HG03066 (cell line): ENCODE measurements around the gene ANXA9.

Source experiments
- ATAC-seq: cut with Tn5 transposase; IDR thresholded peaks from one replicate; pipeline ENCODE4 v1.9.1; 2021; ENCODE audit warnings: low read depth; ENCODE audit not compliant: unreplicated experiment

Gene ANXA9

DNA sequence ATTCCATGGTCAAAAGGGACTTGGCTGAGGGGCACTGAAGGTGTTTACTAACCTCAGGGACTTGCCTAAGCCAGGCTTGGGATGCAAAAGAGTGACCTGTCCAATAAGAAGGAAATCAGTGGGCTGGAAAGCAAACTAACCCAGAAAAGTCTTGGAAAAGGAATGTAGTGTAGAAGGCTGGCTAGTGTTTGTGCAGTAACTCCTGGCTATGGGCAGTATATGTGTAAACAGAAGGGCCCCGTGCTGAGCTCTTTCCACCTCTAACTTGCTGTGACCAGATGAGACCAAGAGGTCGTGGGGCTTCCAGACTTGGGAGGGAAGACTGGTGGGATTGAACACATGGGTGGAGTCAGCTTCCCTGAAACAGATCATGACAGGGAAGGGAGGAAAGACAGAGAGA, 20.5 kb downstream of the ANXA9 start:
- ATAC-seq, result no peak

DNA sequence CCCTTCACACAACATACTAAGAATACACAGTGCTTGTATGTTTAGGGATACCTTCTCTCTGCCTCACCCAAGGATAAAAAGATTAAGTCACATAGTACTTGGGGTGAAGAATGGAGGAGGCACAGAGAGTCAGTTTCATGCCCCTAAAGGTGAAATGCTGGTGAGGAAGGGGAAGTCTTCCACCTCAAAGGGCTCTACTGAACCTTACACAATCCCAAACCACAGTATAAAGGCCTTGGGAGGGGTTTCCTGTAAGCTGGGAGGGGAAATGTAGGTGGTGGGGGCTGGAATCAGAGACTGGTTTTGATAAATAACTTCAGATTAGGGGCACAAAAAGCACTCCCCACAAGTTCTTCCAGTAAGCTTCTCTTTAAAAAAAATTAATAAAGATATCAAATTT, 21.1 kb downstream of the ANXA9 start:
- ATAC-seq, result no peak

DNA sequence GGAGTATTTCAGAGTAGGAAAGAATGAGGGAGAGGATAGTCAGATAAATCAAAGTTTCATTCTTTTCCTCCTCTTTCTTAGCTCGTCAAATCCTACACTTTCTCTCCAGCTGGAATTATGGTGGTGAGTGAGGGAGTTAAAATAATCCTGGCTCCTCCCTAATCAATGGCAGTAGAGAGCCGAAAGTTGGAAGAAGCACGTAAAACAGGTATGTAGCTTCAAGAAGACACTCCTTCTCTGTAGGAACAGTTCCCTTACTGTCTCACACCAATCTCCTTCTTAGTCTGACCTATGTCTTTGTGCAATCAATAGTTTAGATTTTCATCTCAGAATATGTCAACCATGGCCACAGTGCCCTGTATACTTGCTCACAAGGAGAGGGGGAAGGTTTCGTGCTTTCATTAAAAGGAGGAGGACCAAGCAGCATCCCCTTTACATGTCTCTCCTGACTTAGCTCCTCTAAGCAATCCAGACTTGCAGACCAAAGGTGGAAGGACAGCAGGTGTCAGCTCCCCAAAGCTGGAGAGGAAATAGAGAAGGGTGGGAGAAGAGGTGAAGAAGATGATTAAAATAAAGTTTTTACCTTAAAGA, 23.7 kb downstream of the ANXA9 start:
- ATAC-seq, result no peak

GRCh38 chr1:151006327-151007052, 24.4 kb downstream of the ANXA9 start, which contains the start of gene MINDY1:
Gene MINDY1 (minus strand): TSS chr1:151006902. CDS start chr1:151002617, 4,285 bp downstream.
- ATAC-seq, result peak; percentile 46

DNA sequence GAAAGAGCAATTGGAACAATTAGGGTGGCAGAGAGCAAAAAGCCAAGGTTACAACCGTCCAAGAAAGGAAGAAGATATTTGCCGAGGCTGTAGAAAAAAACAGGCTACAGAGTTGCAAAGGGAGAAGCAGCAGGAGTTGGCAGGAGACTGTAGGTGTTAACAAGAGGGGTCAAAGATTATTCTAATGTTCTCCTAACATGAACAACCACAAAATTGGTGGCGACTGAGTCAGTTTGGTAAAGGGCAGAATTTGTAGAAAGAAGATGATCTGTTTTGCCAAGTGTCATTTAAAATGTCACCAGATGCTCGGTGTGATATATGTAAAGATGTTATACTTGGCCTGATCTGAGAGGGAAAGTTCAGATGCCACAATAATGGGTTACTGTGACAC, 25.8 kb downstream of the ANXA9 start:
- ATAC-seq, result no peak

DNA sequence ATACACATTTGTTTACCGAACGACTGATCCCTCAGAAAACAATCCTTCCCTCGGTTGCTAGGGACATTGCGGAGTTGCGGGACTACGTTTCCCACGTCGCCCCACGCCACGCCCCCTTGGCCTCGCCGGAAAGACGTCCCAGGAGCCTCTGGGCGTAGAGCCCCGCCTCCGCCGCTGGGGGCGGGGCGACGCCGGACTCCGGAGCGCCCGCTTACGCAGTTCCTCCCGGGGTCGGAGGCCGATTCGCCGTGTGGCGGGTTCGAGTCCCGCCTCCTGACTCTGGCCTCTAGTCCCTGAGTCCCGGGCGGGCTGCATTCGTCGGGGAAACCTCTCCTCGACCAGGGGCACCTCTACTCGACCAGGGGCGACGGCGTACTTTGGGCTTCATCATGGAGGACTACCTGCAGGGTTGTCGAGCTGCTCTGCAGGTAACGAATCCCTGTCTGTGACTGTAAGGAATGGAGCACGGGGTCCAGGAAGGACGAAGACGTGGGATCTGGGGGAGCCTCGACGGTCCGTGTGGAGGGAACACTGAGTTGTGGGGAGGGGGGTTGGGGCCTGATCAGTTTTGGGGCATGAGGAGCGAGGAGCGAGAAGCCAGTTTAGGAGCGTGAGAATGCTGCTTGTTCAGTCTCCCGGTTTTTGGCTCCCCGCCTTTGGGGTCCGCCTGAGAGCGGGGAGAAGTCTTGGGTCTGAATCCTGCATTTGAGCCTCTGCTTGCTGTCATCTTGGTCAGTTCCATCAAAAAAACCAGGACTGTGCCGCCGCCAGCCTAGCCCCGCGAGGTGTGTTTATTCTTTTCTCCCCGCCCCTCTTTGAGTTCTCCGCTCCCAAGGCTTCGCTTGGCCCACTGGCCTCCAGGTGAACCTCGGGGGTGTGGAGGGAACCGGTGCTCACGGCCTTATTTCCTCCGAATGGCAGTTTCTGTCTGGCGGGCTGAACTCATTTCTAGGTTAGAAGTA, 26.4 kb downstream of the ANXA9 start, which contains the start of gene PRUNE1:
Gene PRUNE1 (plus strand): TSS at position 206 of the 962 bp plus-strand sequence. CDS start 184 bp downstream, at position 390.
- peak; percentile 59 for ATAC-seq

DNA sequence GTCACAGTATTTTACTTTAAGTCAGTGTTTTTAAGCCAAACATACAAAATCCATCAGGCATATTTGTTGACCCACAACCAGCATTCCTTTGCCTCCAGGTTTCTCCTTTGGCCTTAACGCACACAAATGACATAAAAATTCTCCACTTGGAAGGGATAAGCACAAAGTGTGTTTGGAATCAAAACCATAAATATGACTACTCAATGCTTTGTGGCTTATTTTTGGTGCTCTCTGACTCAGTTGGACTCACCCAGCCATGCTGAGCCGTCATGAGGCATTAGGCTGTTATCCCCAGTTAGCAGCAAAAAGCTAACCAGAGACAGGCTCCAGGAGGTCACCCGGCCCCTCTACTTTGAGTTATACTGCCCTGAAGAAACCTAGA, 27.1 kb downstream of the ANXA9 start:
- no peak for ATAC-seq

DNA sequence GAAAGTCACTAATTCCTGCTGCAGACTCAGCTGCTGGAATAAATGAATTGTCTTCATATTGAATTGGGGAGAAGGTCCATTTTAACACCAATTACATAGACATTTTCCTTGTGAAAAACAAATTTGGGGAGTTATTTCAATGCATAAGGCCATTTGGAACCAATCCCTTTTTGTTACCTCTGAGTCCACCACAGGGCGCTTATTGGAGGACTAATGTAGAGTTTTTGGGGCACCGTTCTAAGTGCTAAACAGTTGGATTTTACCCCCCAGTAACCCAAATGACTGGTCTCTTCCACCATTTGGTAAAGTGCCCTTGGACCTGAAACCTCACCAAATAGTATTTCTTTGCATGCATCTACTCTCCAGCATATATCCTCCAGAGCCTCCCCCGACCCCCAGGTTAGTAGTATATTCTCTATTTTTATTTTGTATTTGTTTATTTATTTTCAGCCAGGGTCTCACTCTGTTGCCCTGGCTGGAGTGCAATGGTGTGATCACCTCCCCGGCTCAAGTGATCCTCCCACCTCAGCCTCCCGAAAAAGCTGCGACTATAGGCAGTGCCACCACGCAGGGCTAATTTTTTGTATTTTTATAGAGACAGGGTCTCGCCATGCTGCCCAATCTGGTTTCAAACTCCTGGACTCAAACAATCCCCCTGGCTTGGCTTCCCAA, 27.7 kb downstream of the ANXA9 start:
- no peak for ATAC-seq

DNA sequence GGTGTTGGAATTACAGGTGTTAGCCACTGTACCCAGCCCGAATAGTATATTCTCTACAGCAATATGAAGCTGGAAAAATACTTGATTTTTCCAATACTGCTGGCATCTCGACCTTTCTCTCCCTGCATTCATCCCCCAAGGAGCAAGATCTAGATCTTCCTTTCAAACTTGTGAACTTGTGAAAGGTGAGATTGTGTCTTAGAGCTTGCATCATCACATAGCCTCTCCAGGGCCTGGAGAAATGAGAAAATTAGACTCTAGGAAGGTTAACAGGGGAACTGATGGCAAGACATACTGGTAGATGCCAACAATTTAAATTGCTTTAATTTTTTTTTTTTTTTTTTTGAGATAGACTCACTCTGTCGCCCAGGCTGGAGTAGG, 28.2 kb downstream of the ANXA9 start:
- no peak for ATAC-seq

DNA sequence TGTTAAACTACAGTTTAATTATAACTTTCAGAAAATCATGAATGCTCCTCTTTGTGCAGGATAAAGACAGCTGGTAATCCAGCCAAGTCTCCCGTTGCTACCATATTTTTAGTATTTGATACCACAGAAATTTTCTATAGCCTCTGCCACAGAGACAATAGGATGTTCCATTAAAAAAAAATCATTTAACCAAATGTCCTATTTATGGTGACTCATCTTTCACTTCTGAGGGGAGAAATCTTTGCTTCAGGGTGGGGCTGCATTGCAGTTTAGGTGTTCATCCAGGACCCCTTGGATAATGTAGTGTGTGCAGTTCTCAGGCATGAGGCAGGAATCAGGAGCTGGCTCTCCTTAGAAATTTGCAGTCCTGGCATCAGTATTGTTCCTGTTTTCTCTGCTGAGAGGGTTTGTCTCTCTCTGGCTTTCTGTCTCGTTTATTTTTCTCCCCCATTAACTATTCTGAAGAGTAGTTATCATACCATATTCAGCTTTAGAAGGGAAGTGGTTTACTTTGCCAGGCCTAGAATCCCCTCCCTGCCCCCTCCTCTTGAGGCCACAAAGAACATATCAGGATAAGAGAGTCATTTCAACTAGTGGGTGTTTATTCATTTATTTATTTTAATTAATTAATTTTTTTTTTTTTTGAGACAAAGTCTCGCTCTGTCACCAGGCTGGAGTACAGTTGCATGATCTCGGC, 29.2 kb downstream of the ANXA9 start:
- no peak for ATAC-seq

DNA sequence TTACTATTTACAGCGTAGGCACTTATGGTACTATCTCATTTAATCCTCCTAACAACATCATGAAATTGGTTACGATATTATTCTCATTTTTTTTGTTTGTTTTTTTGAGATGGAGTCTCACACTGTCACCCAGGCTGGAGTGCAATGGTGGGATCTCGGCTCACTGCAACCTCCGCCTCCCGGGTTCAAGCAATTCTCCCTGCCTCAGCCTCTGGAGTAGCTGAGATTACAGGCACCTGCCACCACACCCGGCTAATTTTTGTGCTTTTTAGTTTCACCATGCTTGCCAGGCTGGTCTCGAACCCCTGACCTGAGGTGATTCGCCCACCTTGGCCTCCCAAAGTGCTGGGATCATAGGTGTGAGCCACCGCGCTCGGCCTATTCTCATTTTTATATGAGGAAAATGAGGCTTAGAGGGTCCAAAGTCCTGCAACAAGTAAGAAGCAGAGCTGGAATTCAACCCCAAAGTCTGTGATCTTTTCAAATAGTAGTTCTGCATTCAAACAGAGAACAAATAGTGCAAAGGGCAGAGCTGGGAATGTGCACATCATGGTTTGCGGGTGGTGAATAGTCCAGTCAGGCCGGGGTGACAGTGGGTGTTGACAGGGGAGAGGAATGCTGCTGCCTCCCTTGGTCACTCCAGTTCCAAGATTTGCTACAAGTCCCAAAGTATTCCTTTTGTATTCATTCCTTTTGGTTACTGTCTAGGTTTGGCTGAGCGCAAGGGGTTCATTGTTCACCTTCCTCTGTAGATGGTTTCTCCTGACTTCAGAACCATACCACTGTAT, 30.8 kb downstream of the ANXA9 start:
- ATAC-seq, result no peak

GRCh38 chr1:151013518-151013917, 31.4 kb downstream of the ANXA9 start:
- no peak for ATAC-seq

DNA sequence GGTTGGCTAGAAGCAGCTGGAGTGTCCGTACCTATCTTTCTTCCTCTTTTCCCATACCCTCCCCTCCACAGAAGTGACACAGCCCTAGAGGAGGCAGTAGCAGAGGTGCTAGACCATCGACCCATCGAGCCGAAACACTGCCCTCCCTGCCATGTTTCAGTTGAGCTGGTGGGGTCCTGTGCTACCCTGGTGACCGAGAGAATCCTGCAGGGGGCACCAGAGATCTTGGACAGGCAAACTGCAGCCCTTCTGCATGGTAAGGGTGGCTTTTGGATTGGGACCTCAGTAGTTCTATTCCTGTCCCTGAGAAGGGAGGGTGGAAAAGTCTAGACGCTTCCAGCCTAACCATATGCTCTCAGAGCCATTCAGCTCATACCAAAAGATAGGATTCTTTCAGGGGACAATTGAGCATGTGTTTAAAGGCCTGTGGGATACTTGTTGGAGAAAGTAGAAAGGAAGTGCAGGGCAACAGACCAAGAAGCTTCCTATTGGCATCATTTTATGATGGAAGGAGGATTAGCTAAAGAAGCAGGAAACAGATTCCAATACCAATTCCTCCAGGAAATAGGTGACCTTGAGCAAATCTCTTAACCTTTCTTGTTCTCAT, 42.6 kb downstream of the ANXA9 start:
- ATAC-seq, result no peak

GRCh38 chr1:151026460-151026859, 44.4 kb downstream of the ANXA9 start:
- no peak for ATAC-seq

GRCh38 chr1:151032164-151032563, 50.1 kb downstream of the ANXA9 start:
- no peak for ATAC-seq

GRCh38 chr1:151035167-151035566, 53.1 kb downstream of the ANXA9 start:
- ATAC-seq, result no peak

DNA sequence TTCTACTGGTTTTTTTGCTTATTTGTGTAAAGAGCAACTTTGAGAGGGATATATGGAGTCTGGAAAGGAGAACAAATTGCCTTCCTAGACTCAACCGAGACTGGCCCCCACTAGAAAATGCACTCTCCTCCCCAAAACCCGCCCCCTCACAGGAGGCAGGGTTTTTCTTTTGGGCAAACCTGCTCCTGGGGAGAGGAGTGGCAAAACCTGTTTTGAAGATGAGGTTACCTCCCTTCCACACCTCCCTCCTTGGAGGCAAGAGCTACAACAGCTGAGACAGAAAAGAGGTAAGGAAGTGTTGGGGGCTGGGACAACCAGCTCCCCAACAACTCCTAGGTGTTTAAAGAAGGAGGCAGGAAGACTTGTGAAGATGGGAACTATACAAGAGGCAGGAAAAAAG, 54.3 kb downstream of the ANXA9 start, which contains the start of gene BNIPL:
Gene BNIPL (plus strand): TSS at position 231 of the 400 bp plus-strand sequence. CDS start 140 bp downstream, at position 371.
- ATAC-seq, result no peak

GRCh38 chr1:151037032-151037431, 54.9 kb downstream of the ANXA9 start:
- no peak for ATAC-seq

DNA sequence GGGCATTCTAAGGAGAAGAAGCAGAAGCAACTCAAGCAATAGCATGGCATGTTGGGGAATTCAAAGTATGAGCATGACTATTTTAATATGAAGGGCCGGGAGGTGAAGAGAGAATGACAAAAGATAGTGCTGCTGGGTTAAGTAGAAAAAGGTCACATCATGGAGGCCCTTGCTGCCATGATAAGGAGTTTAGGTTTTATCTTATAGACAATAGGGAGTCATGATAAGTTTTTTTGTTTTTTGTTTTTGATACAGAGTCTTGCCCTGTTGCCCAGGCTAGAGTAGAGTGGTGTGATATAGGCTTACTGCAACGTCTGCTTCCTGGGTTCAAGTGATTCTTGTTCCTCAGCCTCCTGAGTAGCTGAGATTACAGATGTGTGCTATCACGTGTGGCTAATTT, 57.4 kb downstream of the ANXA9 start:
- ATAC-seq, result no peak
